Measurements from ENCODE around the gene MEIS1.
A peak's percentile ranks its signal among the peaks of the same experiment; 100 is the strongest.

MEIS1 gene

GRCh38 chr2:66445076-66445924 lies 10.4 kb downstream of the MEIS1 start:
- DNase-seq: no peak

DNA sequence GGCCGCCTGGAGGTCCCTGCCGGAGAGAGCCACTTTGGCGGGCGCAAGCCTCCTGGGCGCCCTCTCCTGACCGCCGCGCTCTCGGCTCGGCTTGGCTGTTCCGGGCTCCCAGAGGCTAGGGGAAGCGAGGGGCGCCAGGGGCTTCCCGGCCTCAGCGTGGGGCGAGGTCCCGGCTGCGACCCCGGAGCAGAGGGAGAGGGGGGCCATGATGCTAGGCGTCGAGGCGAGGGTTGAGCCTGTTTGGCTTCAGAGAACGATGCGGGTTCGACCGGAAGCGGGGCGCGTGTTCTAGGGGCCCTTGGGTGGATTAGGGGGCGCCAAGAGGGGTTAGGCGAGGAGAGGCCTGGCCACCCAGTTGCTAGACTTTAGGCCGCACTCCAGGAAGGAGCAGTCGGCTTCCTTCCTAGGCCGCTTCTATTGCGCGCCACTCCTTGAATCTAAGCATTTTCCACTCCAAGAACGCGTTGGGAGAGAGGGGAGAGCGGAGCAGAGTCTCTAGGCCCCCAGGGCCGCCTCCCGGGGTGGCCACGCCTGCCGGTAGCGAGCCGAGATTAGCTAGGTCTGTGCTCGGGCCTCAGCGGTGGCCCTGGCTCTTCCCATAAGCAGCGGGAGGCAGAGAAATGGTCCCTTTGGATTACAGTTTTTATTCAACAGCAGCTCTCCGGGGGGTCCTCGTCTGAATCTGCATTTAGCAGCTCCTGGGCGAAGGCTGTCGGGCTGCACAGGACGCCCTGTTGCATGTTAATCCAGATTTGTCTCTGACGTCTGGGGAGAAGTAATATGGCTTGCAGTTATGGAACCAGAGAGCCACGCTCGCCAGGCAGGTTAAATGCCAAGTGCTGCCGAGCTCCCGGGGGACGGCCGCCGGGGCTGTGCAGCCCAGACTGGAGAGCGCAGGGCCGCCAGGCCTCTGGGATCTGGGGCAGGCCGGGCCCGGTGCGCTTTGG lies 11.3 kb downstream of the MEIS1 start:
- no peak for DNase-seq

- DNase-seq: no peak
These were observed 12.0 kb downstream of the MEIS1 start for GRCh38 chr2:66446941-66447340.

DNA sequence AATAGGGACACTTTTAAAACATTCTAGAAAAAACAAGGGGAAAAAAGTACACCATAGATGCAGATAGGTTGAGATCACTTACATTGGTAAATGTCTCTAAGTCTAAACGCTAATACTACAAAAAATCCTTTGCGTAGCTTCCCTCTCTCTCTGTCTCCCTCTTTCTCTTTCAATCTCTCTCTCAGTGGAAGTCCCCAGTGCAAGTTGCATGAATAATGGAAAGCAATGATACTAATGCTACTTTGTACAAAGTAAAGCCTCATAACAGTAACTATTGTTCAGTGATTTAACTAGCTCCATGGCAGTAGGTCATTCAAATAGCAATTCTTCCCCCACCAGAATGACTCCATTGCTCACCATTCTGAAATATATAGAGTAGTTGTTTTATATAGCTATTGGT lies 12.8 kb downstream of the MEIS1 start:
- DNase-seq: no peak

DNA sequence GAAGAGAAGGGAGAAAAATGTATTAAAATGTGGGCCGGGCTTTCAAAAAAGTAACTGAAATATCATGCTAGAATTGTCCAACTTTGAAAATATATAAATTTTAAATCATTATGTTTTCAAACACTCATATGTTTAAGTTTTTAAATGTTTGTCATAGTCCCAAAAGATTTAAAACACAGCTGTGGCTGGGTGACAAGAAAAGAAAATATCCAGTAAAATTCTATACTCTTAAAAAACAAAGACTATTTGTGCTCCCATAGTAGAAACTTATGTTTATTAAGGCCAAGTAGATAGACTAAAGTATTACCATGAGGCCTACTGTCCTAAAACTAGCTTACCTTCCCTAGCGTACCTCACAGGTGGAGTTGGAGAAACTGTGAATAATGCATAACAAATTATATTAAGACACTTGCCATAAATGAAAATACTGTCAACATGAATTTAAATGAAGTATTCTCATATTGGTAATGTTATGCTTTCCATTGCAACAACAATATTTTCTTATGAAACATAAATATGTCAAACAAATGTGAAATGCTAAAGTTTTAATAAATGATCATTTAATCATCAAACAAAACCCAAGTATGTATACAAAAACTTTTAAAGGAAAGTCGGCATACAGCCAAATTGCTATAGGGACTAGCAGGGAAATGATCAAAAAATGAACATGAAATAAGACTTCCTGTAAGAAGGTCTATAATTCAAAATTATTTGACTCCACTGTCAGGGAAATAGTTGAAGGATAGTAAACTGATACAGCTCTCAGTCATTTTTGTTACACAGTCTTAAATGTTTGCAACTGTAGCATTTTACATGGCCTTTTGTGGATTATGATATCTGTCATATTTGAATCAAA lies 13.4 kb downstream of the MEIS1 start:
- no peak for DNase-seq

DNA sequence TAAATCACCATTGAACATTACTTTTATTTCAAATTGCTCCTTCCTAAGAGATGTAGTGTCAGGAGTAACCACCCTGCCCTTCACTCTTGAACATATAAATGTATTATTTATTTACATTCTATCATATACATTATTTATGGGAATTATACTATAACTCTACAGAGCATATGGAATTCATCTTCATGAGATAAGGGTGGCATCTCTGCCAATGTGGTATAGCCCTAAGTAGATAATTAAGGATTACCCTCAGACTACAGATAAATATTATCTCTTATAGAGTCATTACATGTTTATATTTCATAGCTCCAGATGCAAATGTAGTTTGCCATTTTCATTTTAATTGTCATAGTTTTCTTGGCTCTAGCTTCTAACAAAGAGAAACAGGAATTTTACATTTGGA lies 17.3 kb downstream of the MEIS1 start:
- DNase-seq: no peak

DNA sequence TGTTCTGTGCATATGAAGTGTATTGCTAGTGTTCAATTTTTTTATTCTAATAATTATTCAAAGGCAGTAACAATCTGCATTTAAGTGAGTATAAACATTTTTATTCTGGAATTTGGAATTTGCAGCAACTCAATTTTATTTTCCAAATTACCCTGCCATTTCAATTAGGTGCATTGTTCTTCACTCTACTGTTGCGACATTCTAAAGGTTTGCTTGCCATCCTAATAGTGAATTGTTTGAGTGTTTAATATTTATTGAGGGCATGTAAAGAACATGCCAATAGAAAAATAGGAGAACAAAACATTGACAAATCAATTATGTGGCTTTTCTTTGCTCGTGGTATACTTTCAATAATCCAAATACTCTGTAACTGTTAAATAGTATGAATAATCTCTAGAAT lies 18.0 kb downstream of the MEIS1 start:
- no peak for DNase-seq

- DNase-seq: no peak
These were observed 20.6 kb downstream of the MEIS1 start for GRCh38 chr2:66455490-66455889.

DNA sequence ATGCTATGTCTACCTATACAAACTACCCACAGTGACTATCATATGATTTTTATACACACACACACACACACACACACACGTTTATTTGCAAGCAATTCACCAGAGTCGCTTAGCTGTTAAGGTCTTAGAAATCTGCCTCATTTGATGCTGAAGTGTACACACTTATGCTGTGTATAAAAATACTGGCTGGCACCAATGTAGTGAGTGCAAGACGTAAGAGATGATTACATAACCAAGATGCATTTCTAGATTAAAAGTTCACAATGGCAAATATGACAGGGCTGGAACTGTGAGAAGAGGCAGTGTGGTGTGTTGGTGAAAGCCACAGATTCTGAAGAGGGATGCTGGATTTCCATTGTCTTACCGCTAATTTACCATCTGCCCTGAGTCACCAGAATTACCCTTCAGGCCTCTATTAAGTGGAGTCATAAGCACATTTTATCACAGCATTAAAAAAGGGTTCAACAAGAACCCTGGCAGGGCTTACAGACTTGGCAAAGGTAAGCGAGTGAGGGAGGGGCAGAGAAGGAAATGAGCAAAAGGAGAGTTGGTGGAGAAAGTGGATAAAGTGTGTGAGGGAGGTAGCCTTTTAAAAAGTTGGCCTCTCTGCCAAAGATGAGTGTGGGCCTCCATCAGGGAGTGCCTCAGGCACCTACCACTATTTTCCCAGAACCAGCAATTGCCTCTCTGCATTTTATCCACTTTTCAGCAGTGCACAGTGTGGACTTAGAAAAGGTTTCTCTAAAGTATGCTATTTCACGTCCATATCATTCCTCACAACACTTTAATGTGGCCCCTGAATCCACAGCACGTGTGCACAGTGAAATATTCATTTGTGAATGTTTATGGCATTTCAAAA lies 21.5 kb downstream of the MEIS1 start:
- peak in 1 of 2 experiments; percentile 8 for DNase-seq

DNA sequence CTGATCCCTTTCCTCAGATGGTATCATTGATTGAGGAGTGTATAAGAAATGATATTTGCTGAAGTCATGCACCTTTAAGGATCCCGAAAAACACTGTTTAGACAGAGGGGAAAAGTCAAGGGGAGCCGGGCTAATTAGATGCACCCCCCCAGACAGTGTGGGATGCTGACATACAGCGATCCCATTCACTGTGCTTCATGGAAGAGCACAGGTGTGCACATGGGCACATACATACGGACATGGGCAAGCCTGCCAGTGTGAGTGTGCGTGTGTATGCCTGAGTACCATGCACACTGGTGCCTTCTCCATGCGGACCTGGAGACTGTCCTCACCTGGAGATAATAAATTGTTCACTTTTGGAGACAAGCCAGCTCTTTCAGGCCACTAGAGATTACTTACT lies 22.6 kb downstream of the MEIS1 start:
- DNase-seq: peak in 1 of 2 experiments; percentile 49

GRCh38 chr2:66460031-66460430 lies 25.1 kb downstream of the MEIS1 start:
- DNase-seq: no peak

DNA sequence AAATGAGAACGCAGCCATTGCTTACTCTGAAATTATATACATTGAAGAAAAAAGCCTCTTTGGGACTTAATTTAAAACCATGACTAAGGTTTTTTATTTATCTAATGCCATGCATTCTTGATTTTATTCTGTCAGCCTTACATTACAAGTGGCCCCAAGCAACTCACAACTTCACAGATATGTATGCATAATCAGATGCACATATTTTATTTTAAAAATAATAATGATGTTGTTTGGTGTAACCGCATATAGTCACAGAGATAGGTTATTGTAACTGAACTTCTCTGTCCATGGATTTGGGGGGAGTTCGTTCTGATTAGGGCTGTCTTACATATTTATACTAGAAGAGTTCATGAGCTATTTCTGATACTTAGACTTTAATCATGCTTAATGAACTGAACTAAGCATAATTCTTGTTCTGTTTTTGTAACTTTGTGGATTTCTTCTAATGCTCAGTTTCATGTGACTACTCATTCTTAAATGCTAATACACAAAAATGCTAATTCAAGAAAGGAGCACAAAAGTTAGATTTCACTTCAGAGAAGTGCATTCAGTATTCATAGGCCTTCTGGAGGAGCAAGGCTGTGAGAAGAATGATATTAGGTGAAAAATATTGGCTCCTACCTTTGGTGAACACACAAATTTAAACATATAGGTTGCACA lies 26.2 kb downstream of the MEIS1 start:
- no peak for DNase-seq

GRCh38 chr2:66461664-66462500 lies 27.0 kb downstream of the MEIS1 start:
- no peak for DNase-seq

GRCh38 chr2:66462501-66462825 lies 27.5 kb downstream of the MEIS1 start:
- no peak for DNase-seq

DNA sequence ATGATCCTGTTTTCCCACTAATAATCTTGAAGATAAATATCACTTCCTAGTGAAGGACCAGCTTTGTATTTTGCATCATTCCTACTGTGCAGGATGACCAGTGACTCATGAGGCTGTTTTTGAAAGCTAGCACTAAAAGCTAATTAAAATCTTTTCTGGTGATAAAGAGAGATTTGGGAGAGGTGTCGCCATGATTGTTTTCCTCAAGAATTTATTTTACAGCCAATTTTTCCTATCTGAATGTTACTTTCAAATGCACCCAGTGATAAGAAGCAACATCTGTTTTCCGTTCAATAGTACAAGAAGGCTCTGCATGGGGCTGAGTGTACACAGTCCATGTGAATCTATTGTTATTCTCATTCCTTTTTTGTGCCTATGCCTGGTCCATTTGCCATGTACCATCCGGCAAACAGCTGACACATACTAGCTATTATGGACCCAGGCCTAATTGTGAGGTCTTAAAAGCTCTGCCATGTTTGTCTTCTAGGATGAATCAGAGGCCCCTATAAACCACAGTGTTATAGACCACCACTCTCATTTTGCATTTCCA lies 28.4 kb downstream of the MEIS1 start:
- no peak for DNase-seq

- no peak for DNase-seq
These were observed 30.2 kb downstream of the MEIS1 start for GRCh38 chr2:66464930-66465637.

GRCh38 chr2:66466433-66466832 lies 31.5 kb downstream of the MEIS1 start:
- DNase-seq: peak in 1 of 2 experiments; percentile 60

- DNase-seq: no peak
These were observed 32.8 kb downstream of the MEIS1 start for GRCh38 chr2:66467718-66468117.

DNA sequence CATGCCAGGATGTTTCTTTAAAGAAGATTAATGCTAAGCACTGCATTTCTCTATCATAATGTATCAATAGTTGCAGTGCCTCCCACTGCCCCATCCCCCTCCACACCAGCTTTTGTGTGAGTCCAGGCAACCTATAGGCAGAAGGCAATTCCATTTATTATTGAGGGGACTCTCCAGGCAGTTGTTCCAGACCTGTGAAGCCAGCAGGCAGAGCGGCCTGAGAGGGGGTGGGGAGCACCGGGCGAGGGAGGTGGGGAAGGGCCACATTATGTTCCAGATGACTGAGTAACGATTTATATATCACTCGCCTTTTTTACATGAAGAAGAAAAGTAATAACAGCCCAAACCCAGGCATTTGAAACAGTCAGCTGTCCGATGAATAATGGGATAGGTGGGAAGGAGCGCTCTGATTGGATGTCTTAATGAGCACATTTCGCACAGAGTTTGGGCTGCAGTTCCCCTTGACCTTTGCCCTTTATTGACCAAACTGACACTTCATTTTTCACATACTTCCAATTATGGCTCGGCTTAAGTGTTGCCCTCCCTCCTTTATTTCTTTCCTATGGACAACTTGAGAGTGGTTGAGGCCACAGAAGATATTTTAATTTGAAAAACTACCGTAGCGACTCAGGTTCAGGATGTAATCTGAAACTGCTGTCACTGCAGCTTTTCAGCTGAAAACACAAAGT lies 34.4 kb downstream of the MEIS1 start:
- DNase-seq: no peak

All from NCI-H2081 (cell line).